Heart right ventricle (tissue), 16 donors: ENCODE measurements around the gene MPC1. TPM values are rescaled to one million over a fixed set of nuclear protein-coding genes. Genes with fewer than 3 reads are reported as not detected.

Source experiments
- ATAC-seq, 8 donors: fragments of 200-7000 bp; cut with Tn5 transposase; one replicate each; pipeline ENCODE4 v1.9.1; 2020; ENCODE audit warnings: mild to moderate bottlenecking in 8 of 8, moderate library complexity in 8 of 8, moderate number of reproducible peaks in 1 of 8
- DNase-seq, 2 donors: peaks; one replicate each; pipeline ENCODE4 v3.0.0-alpha.2; 2020
- H3K27ac ChIP-seq, 10 donors: fragments of 200-600 bp; sonication (generic) in 2 of 10; one replicate each; pipeline versions ENCODE4 v1.5.0 to v1.8.0; 2020 to 2022; ENCODE audit warnings: mild to moderate bottlenecking in 3 of 10
- H3K27me3 ChIP-seq, 7 donors: fragments of 200-600 bp; one replicate each; pipeline ENCODE4 v1.8.0; 2021 to 2022; ENCODE audit warnings: mild to moderate bottlenecking in 2 of 7
- H3K36me3 ChIP-seq, 9 donors: fragments of 200-600 bp; sonication (generic) in 1 of 9; one replicate each; pipeline versions ENCODE4 v1.5.0 to v1.8.0; 2020 to 2022; ENCODE audit warnings: mild to moderate bottlenecking in 2 of 9
- H3K4me1 ChIP-seq, 9 donors: fragments of 200-600 bp; sonication (generic) in 1 of 9; one replicate each; pipeline versions ENCODE4 v1.5.0 to v1.8.0; 2020 to 2022; ENCODE audit warnings: mild to moderate bottlenecking in 4 of 9
- H3K4me3 ChIP-seq, 10 donors: fragments of 200-600 bp; sonication (generic) in 2 of 10; one replicate each; pipeline versions ENCODE4 v1.5.0 to v1.8.0; 2020 to 2022; ENCODE audit warnings: mild to moderate bottlenecking in 7 of 10, moderate library complexity in 2 of 10
- H3K9me3 ChIP-seq, 11 donors: fragments of 200-600 bp in 10 of 11; sonication (generic) in 2 of 11; one replicate each; pipeline versions ENCODE4 v1.5.0 to v1.8.0; 2013 to 2022; ENCODE audit warnings: mild to moderate bottlenecking in 2 of 11, control low read depth in 1 of 11, moderate library complexity in 1 of 11
- WGBS, 2 donors: extraction: QIAGEN DNeasy Blood & Tissue Kit; methylation state at CpG; one replicate each; pipeline ENCODE4 v1.1.7; 2013; ENCODE audit warnings: inconsistent platforms in 1 of 2; 5-methylcytosine and 5-hydroxymethylcytosine counted together
- intact Hi-C, 10 donors: fragments of 100-400 bp; cut with DNase I; formaldehyde crosslinking; loops; one replicate each; pipeline versions ENCODE4 v1.11.1 to v1.14.2; 2022
- polyA plus RNA-seq, 2 donors: library from polyadenylated mRNA; stranded (reverse); fragments of 200-250 nt; gene quantifications; one replicate each; pipeline ENCODE4 v1.2.3, GENCODE V29; 2013
- total RNA-seq, 10 donors: library from RNA; stranded (reverse); fragmentation: NEBNext Ultra II Directional in 3 of 10; extraction: Animal tissue kit (Norgen Biotek cat#: 25700) in 3 of 10; gene quantifications; one replicate each; pipeline versions ENCODE4 v1.2.1 to v1.2.4, GENCODE V29; 2021 to 2023
- TF ChIP-seq, protein P1 (sequence below), 9 donors: fragments of 200-600 bp; sonication (generic) in 2 of 9; IDR thresholded peaks; one replicate each; pipeline versions ENCODE4 v1.5.0 to v1.8.0; 2021 to 2022; ENCODE audit warnings: antibody characterized with exemption in 9 of 9, mild to moderate bottlenecking in 5 of 9, moderate library complexity in 1 of 9
- donor health status: Arrhythmogenic right ventricular cardiomyopathy.
- donor health status: ischemic (EF 13 %, LVEDD 7.1; RV severe dilation, severe dysfunction).
- donor health status: healthy with polysubstance abuse.
- donor health status: DM: no; HTN: yes; CAD: no.
- donor health status: DM: no; HTN: no; CAD: no.
- donor health status: ischemic (EF 25% LVEDD 6.9; RV normal size, moderate dysfunction).
- donor health status: ischemic (EF 25% LVEDD 5.7; RV mildly dilated, moderate dysfunction).
- donor health status: healthy.
- donor health status: DM: yes; HTN: yes; CAD: no.
- donor health status: Ischemic cardiomyopathy.
- donor health status: ischemic (EF 35%, LVEDD 5.7; RV mildly dilated, moderate dysfunction).
- donor health status: nonischemic (EF 11% LVEDD 7.7; RV severe dilation, severe dysfunction).
- donor health status: DM: yes; HTN: yes; CAD: no.
- donor health status: PGD.
- donor health status: ischemic (EF 29% LVEDD 5.4; RV normal size, mild dysfunction).
- donor health status: nonischemic (EF 23%, LVEDD 6.1; RV moderate dilation, normal function).

Gene MPC1
- total and polyA plus RNA-seq, 12 donors: 276 to 736 (median 555) TPM

DNA sequence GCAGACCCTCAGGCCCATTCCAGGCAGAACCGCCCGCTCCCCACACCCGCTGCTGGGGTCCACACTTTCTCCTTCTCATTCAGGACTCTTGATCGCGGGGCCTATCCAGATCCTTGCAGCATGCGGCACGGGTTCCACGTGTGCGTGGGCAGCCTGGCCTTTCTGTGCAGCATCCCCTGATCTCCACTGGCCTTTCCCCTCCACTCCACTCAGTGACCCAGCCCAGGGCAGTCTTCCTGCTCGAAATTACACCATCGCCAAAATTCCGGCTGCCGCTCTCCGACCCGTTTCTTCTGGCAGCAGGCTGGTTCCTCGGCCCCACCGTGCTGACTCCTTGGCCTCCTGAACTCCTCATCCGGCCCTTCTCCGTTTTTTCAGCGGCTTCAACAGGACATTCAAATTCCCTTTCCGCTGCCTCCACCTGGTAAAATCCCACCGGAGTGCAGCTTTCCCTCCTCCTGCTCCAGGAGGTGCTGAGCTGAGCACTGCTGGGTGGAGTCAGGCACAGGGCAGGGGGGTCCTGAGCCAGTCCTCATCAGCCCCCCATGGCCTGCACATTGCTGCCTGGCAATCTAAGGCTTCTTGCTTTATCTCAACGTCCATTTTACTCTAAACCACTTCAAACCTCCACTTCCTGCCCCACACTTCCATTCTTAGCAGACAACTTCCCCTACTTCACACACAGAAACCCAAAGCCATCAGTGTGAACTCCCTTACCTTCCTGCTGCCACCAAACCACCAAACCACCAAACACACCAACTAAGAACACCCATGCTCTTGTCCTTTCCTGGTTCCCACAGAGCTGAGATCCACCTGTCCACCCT, 49.4 kb downstream of the MPC1 start:
- Histone ChIP-seq H3K27me3 (no peaks in the 10 kb centered on the region), H3K4me3 (no peak overlapping the region), H3K9me3 (no peaks in the 10 kb centered on the region), H3K4me1 (peaks cover 2 to 58% (median 34%) of the 10 kb centered on the region in 9 donors), H3K27ac (peak overlapping the region in 1 of 10 donors; percentile 1), H3K36me3 (peaks cover 0 to 51% (median 11%) of the 10 kb centered on the region in 9 donors)
- TF ChIP-seq, protein P1, sequence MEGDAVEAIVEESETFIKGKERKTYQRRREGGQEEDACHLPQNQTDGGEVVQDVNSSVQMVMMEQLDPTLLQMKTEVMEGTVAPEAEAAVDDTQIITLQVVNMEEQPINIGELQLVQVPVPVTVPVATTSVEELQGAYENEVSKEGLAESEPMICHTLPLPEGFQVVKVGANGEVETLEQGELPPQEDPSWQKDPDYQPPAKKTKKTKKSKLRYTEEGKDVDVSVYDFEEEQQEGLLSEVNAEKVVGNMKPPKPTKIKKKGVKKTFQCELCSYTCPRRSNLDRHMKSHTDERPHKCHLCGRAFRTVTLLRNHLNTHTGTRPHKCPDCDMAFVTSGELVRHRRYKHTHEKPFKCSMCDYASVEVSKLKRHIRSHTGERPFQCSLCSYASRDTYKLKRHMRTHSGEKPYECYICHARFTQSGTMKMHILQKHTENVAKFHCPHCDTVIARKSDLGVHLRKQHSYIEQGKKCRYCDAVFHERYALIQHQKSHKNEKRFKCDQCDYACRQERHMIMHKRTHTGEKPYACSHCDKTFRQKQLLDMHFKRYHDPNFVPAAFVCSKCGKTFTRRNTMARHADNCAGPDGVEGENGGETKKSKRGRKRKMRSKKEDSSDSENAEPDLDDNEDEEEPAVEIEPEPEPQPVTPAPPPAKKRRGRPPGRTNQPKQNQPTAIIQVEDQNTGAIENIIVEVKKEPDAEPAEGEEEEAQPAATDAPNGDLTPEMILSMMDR (IDR thresholded peaks at IDR 0.05): no peak
- peak in 3 of 8 donors; percentile 20 to 47 (median 28) for ATAC-seq
- DNase-seq: no peak
- WGBS, 2 donors: 85 to 87% methylated on average over 23 of the region's 23 CpGs
- intact Hi-C loops: no loop called here

DNA sequence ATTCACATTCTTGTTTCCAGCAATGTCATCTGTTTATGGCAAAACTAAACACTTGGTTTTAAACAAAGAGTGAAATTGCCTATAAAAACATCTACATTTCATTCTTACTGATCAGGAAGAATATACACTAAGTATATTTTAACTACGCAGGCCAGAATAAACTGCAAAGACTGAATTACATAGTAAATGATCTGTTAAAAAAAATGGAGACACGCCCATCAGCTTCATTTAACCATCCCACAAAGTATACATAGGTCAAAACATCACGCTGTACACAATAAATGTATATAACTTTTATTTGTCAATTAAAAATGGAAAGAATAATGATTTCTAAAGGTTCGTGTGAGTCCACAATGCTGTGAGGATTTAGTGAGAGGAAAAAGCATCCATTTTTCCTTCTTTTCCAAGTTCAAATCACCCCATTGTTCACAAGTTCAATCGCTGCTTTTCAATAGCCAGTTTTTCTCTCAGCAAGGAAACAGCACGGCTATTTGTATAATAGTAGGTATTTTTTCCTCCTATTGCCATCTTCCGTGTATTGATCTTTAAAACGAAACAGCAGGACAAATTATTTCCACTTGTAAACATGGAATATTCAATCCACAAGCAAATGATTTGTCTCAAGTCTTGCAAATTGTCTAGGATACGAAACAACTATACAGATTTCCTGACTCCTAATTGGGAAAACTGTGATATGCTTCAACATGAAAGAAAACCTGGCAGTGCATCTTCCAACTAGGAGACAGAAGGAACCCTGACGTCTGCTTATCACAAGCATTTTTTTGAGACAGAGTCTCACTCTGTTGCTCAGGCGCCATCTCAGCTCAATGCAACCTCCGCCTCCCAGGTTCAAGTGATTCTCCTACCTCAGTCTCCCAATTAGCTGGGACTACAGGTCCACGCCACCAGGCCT, 51.0 kb downstream of the MPC1 start:
- Histone ChIP-seq H3K27me3 (no peaks in the 10 kb centered on the region), H3K27ac (no peak overlapping the region), H3K4me3 (no peak overlapping the region), H3K9me3 (no peaks in the 10 kb centered on the region), H3K36me3 (peaks cover 0 to 54% (median 15%) of the 10 kb centered on the region in 9 donors), H3K4me1 (peaks cover 2 to 49% (median 27%) of the 10 kb centered on the region in 9 donors)
- DNase-seq (no peak), ATAC-seq (no peak)
- 81 to 83% methylated on average over 13 of the region's 13 CpGs for WGBS, 2 donors
- TF ChIP-seq, protein P1 (IDR thresholded peaks at IDR 0.05): no peak
- intact Hi-C loops: no loop called here

DNA sequence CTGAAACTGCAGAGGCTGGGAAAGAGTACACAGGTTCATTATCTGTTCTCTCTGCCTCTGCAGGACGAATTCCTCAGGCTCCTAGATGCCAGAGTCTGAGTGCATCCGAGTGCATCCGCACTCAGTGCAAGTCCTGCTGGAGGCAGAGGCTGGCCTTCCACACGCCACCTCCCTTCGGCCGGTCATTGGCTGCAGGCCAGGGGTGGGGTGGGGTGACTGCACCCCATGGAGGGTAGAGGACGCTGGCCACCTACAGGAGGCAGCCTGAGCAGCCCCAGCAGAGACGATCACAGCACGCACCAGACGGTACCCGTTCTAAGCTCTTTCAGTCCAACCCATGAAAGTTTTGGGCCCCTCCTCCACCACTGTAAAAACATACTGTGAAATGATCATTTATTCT, 52.1 kb downstream of the MPC1 start:
- Histone ChIP-seq H3K9me3 (no peaks in the 10 kb centered on the region), H3K36me3 (peaks cover 0 to 54% (median 17%) of the 10 kb centered on the region in 9 donors), H3K27ac (peak overlapping the region in 1 of 10 donors; percentile 14), H3K4me1 (peaks cover 2 to 39% (median 21%) of the 10 kb centered on the region in 9 donors), H3K27me3 (no peaks in the 10 kb centered on the region), H3K4me3 (no peak overlapping the region)
- WGBS, 2 donors: 12 to 19% methylated on average over 11 of the region's 11 CpGs
- peak; percentile 67 to 71 for DNase-seq
- TF ChIP-seq, protein P1 (IDR thresholded peaks at IDR 0.05): peak in 5 of 9 donors; percentile 24 to 53 (median 37)
- ATAC-seq: peak; percentile 69 to 92 (median 86)
- intact Hi-C loops: no loop called here
